ENCODE data around the gene WDR83.

Gene WDR83

GRCh38 chr19:12681074-12681987 is 14.7 kb downstream of the WDR83 start, which contains the start of gene DHPS:
DHPS (minus strand) TSS chr19:12681880; CDS start chr19:12681766, 114 bp downstream.
- no peak for TF ChIP-seq CTCF (IDR thresholded peaks at IDR 0.05; ENCODE audit: low read depth, low read length)
- H3K27me3 ChIP-seq (ENCODE audit: insufficient read depth, low read depth, severe bottlenecking): no peaks in the 10 kb centered on the region
- H3K4me3 ChIP-seq (ENCODE audit: low read depth, low read length): peak within 1 kb of the TSS; percentile 75
- H3K27ac ChIP-seq: peak within 1 kb of the TSS; percentile 97
- DNase-seq: peak; percentile 95
- peaks cover 36% of the 10 kb centered on the region for H3K36me3 ChIP-seq
- no peaks in the 10 kb centered on the region for H3K9me3 ChIP-seq (ENCODE audit: severe bottlenecking)

- no peak for DNase-seq
- H3K4me3 ChIP-seq (ENCODE audit: low read depth, low read length): no peak overlapping the region
These were observed 19.2 kb downstream of the WDR83 start for GRCh38 chr19:12685831-12686230.

GRCh38 chr19:12687496-12688196 is 21.0 kb downstream of the WDR83 start, which contains the start of gene GNG14:
GNG14 (plus strand) TSS chr19:12687998; CDS start chr19:12688049, 51 bp downstream.
- DNase-seq: no peak
- Histone ChIP-seq H3K27ac (no peak within 1 kb of the TSS), H3K36me3 (no peaks in the 10 kb centered on the region; the same call in 1 of the 2 replicates), H3K9me3 (ENCODE audit: severe bottlenecking) (no peaks in the 10 kb centered on the region), H3K27me3 (ENCODE audit: insufficient read depth, low read depth, severe bottlenecking) (no peaks in the 10 kb centered on the region), H3K4me3 (ENCODE audit: low read depth, low read length) (no peak within 1 kb of the TSS)
- TF ChIP-seq CTCF (IDR thresholded peaks at IDR 0.05; ENCODE audit: low read depth, low read length): no peak

More at GRCh38 chr19:12685831-12686230, 19.2 kb downstream of the WDR83 start:
- no peaks in the 10 kb centered on the region; the same call in 1 of the 2 replicates for H3K36me3 ChIP-seq
- TF ChIP-seq CTCF (IDR thresholded peaks at IDR 0.05; ENCODE audit: low read depth, low read length): no peak
- H3K9me3 ChIP-seq (ENCODE audit: severe bottlenecking): no peaks in the 10 kb centered on the region
- no peak overlapping the region for H3K27ac ChIP-seq
- no peaks in the 10 kb centered on the region for H3K27me3 ChIP-seq (ENCODE audit: insufficient read depth, low read depth, severe bottlenecking)

- DNase-seq: no peak
- Histone ChIP-seq H3K36me3 (no peaks in the 10 kb centered on the region; the same call in 1 of the 2 replicates), H3K27ac (no peak overlapping the region), H3K9me3 (ENCODE audit: severe bottlenecking) (no peaks in the 10 kb centered on the region), H3K27me3 (ENCODE audit: insufficient read depth, low read depth, severe bottlenecking) (no peaks in the 10 kb centered on the region), H3K4me3 (ENCODE audit: low read depth, low read length) (no peak overlapping the region)
- no peak for TF ChIP-seq CTCF (IDR thresholded peaks at IDR 0.05; ENCODE audit: low read depth, low read length)
These were observed 22.4 kb downstream of the WDR83 start for GRCh38 chr19:12689012-12689411.

- H3K27ac ChIP-seq: no peak overlapping the region
These were observed 23.1 kb downstream of the WDR83 start for GRCh38 chr19:12689581-12690216.

More at GRCh38 chr19:12689581-12690216, 23.1 kb downstream of the WDR83 start:
- no peak for TF ChIP-seq CTCF (IDR thresholded peaks at IDR 0.05; ENCODE audit: low read depth, low read length)
- Histone ChIP-seq H3K27me3 (ENCODE audit: insufficient read depth, low read depth, severe bottlenecking) (no peaks in the 10 kb centered on the region), H3K36me3 (no peaks in the 10 kb centered on the region; the same call in 1 of the 2 replicates), H3K4me3 (ENCODE audit: low read depth, low read length) (no peak overlapping the region), H3K9me3 (ENCODE audit: severe bottlenecking) (no peaks in the 10 kb centered on the region)
- DNase-seq: no peak

Measured in WERI-Rb-1 (cell line).